OCI-LY7 (cell line): Measurements from ENCODE around the gene DNAH8. TPM values are rescaled to one million over a fixed set of nuclear protein-coding genes. Genes with fewer than 3 reads are reported as not detected.

Source experiments
- BruUV-seq: library from RNA; stranded (reverse); fragments of 400-500 nt; replicated peaks from 2 replicates; lab custom pipeline; 2021; lab: Mats Ljungman, UMichigan
- CTCF ChIA-PET: fragments of 300-600 bp; sonication (Branson Sonifier 250); formaldehyde crosslinking; loops from one replicate; lab custom pipeline; 2022; ENCODE audit warnings: antibody characterized with exemption; ENCODE audit not compliant: unreplicated experiment; lab: Charles Lee
- POLR2A ChIA-PET: fragments of 300-600 bp; sonication (Branson Sonifier 250); formaldehyde crosslinking; loops from one replicate; lab custom pipeline; 2022; ENCODE audit warnings: antibody characterized with exemption; lab: Charles Lee
- DNase-seq: peaks from one replicate; pipeline ENCODE4 v3.0.0-alpha.2; 2015; ENCODE audit warnings: low spot score
- H2AFZ ChIP-seq: fragments of 200-600 bp; sonication (generic), shearing (Covaris generic); 2 replicates; pipeline ENCODE4 v1.6.1; 2014; ENCODE audit warnings: mild to moderate bottlenecking, antibody characterized with exemption, low read length, moderate library complexity
- H3K27ac ChIP-seq: fragments of 200-600 bp; sonication (generic); 2 replicates; pipeline ENCODE4 v1.5.1; 2014; ENCODE audit warnings: mixed run types, low read depth, mild to moderate bottlenecking, moderate library complexity, low read length, inconsistent platforms; ENCODE audit not compliant: poor library complexity, severe bottlenecking
- H3K36me3 ChIP-seq: fragments of 200-600 bp; sonication (generic); 2 replicates; pipeline ENCODE4 v1.6.1; 2014; ENCODE audit warnings: mild to moderate bottlenecking, antibody characterized with exemption, low read length, moderate library complexity, mixed read lengths; ENCODE audit not compliant: insufficient read depth
- H3K4me1 ChIP-seq: fragments of 200-600 bp; sonication (generic); 2 replicates; pipeline ENCODE4 v1.5.1; 2014; ENCODE audit warnings: mild to moderate bottlenecking, low read length; ENCODE audit not compliant: insufficient read depth, poor library complexity, severe bottlenecking
- H3K4me2 ChIP-seq: fragments of 200-600 bp; sonication (generic); 2 replicates; pipeline ENCODE4 v1.6.1; 2014; ENCODE audit warnings: mild to moderate bottlenecking, low read length
- H3K4me3 ChIP-seq: fragments of 200-600 bp; sonication (generic); 2 replicates; pipeline ENCODE4 v1.5.1; 2014; ENCODE audit warnings: mild to moderate bottlenecking, low read depth, low read length; ENCODE audit not compliant: poor library complexity, severe bottlenecking
- H3K79me2 ChIP-seq: fragments of 200-600 bp; sonication (generic); 2 replicates; pipeline ENCODE4 v1.6.1; 2016; ENCODE audit warnings: low read depth, mild to moderate bottlenecking, low read length, moderate library complexity, mixed read lengths; ENCODE audit not compliant: insufficient read depth
- H3K9me2 ChIP-seq: fragments of 200-600 bp; sonication (generic); 2 replicates; pipeline ENCODE4 v1.6.1; 2016; ENCODE audit warnings: mild to moderate bottlenecking, low read length, mixed read lengths; ENCODE audit not compliant: insufficient read depth
- H3K9me3 ChIP-seq: fragments of 200-600 bp; sonication (generic); 2 replicates; pipeline ENCODE4 v1.6.1; 2014; ENCODE audit warnings: mild to moderate bottlenecking, mixed run types, low read length, mixed read lengths
- H4K20me1 ChIP-seq: fragments of 200-600 bp; sonication (generic); 2 replicates; pipeline ENCODE4 v1.6.1; 2014; ENCODE audit warnings: mild to moderate bottlenecking, antibody characterized with exemption, low read length, moderate library complexity, mixed read lengths; ENCODE audit not compliant: insufficient read depth
- EZH2phosphoT487 ChIP-seq: fragments of 200-600 bp; sonication (generic); IDR thresholded peaks from 2 replicates; pipeline ENCODE4 v1.6.1; 2018; ENCODE audit warnings: low read depth, borderline replicate concordance, mild to moderate bottlenecking, mixed run types, antibody characterized with exemption, low read length, moderate library complexity, mixed read lengths
- intact Hi-C: fragments of 100-400 bp; cut with micrococcal nuclease; formaldehyde crosslinking; loops from one replicate; pipeline ENCODE4 v1.10.0; 2022; ENCODE audit not compliant: unreplicated experiment
- total RNA-seq, 2 experiments: library from RNA; depleted of rRNA in 1 of 2; stranded (reverse); fragments of >200 nt in 1 of 2; shearing (Covaris generic) in 1 of 2; gene quantifications; 2 replicates each; pipeline ENCODE4 v1.2.3, GENCODE V29; 2014 to 2022
- TF ChIP-seq, protein P1 (sequence below): fragments of 200-600 bp; sonication (generic); conservative IDR thresholded peaks from 2 replicates; pipeline ENCODE4 v1.5.1; 2014; ENCODE audit warnings: mild to moderate bottlenecking, antibody characterized with exemption, low read length, moderate library complexity, mixed read lengths

Gene DNAH8
- total RNA-seq, 2 experiments from 2014 or later: not detected

DNA sequence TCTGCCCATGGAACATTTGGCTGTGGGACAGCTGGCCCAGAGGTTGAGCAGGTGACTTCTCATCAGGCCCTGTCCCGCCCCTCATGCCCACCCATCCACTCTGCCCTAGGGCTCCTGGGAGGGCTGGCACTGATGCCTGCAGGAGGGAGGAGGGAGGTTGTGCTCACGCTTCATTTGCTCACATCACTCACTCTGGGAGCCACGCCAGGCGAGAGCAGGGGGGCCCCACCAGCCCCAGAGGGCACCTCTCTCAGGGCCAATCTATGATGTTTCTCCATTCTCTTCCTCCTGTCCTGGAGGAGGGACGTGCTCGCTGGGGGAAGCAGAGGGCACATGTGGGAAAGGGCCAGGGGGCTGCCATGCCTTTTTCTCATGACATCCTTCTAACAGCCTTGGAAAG lies 322.6 kb downstream of the DNAH8 start:
- ChIA-PET POLR2A (no interaction called here), CTCF (no interaction called here)
- Histone ChIP-seq H2AFZ (no peak overlapping the region), H3K79me2 (no peaks in the 10 kb centered on the region), H3K9me3 (no peaks in the 10 kb centered on the region), H3K9me2 (no peaks in the 10 kb centered on the region), H3K27ac (no peak overlapping the region), H4K20me1 (no peaks in the 10 kb centered on the region), H3K4me3 (no peak overlapping the region), H3K36me3 (no peaks in the 10 kb centered on the region), H3K4me1 (no peaks in the 10 kb centered on the region), H3K4me2 (no peak overlapping the region)
- TF ChIP-seq, protein P1, sequence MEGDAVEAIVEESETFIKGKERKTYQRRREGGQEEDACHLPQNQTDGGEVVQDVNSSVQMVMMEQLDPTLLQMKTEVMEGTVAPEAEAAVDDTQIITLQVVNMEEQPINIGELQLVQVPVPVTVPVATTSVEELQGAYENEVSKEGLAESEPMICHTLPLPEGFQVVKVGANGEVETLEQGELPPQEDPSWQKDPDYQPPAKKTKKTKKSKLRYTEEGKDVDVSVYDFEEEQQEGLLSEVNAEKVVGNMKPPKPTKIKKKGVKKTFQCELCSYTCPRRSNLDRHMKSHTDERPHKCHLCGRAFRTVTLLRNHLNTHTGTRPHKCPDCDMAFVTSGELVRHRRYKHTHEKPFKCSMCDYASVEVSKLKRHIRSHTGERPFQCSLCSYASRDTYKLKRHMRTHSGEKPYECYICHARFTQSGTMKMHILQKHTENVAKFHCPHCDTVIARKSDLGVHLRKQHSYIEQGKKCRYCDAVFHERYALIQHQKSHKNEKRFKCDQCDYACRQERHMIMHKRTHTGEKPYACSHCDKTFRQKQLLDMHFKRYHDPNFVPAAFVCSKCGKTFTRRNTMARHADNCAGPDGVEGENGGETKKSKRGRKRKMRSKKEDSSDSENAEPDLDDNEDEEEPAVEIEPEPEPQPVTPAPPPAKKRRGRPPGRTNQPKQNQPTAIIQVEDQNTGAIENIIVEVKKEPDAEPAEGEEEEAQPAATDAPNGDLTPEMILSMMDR: no peak
- no peak for TF ChIP-seq EZH2phosphoT487
- no peak for DNase-seq
- BruUV-seq: no TSS peak
- intact Hi-C loops: no loop called here

DNA sequence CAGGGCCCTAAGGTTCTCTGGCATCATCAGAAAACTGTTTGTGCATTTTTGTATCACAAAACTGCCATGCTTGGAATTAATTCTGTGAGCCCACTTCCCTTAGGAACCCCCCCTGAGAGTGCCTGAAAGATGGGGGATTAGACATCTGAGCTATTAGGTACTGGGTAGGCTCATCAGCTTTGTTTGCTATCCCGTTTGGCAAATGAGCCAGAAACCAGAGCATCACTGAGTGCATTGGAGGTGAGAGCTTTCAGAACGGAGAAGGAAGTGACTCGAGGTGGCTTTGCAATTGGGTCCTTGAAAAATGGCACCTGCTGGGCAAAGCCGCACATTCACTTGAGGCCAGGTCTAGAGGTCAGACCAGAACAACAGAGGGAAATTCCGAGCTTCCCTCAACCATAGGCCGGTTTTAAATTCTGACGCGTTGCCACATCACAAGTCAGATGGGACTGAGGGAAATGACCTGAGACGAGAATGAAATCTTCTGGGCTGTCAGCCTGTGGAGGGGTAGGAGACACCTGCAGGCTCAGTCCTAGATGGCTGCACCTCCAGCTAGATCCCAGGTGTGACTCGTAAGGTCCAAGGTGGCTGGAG lies 325.1 kb downstream of the DNAH8 start:
- POLR2A ChIA-PET: interaction anchor here (0.5 kb wide), 1 partner anchor 72 kb away, joined by 3 read pairs; no protein-coding TSS in a partner anchor
- Histone ChIP-seq H3K9me2 (no peaks in the 10 kb centered on the region), H3K9me3 (no peaks in the 10 kb centered on the region), H4K20me1 (no peaks in the 10 kb centered on the region), H3K79me2 (no peaks in the 10 kb centered on the region), H3K4me2 (no peak overlapping the region), H3K36me3 (no peaks in the 10 kb centered on the region), H3K4me1 (no peaks in the 10 kb centered on the region), H3K27ac (no peak overlapping the region), H2AFZ (no peak overlapping the region), H3K4me3 (no peak overlapping the region)
- no TSS peak for BruUV-seq
- intact Hi-C loops: no loop called here
- CTCF ChIA-PET: no interaction called here
- DNase-seq: no peak
- TF ChIP-seq, protein P1: no peak
- no peak for TF ChIP-seq EZH2phosphoT487

DNA sequence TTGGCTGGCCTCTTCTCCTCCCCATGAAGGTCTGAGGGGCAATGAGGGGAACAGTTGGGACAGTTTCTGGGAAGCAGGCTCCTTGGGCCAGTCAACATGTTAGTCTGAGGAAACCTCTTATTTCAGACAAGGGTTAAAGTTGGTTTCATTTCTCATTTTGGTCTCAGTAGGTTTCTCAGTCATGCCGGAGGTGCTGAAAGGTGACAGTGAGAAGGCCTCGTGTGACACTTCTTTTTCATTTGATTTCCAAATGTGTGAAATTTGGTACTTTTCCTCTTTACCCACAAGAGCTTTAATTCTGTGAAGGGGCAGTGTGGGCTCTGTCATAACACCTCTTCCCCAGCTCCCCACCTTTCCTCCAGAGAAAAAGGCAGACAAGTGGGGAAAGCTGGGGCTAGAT lies 326.0 kb downstream of the DNAH8 start:
- no peak overlapping the region for H3K27ac ChIP-seq
- TF ChIP-seq EZH2phosphoT487: no peak
- TF ChIP-seq, protein P1: no peak
- ChIA-PET CTCF (no interaction called here), POLR2A (interaction anchor here (0.5 kb wide), 1 partner anchor 71 kb away, joined by 3 read pairs; no protein-coding TSS in a partner anchor)
- no peaks in the 10 kb centered on the region for H3K4me1 ChIP-seq
- intact Hi-C loops: no loop called here
- H3K4me3 ChIP-seq: no peak overlapping the region
- H3K9me3 ChIP-seq: no peaks in the 10 kb centered on the region
- H3K4me2 ChIP-seq: no peak overlapping the region
- no peaks in the 10 kb centered on the region for H4K20me1 ChIP-seq
- BruUV-seq: no TSS peak
- no peaks in the 10 kb centered on the region for H3K79me2 ChIP-seq
- DNase-seq: no peak
- no peaks in the 10 kb centered on the region for H3K36me3 ChIP-seq
- H3K9me2 ChIP-seq: no peaks in the 10 kb centered on the region
- H2AFZ ChIP-seq: no peak overlapping the region
